ENCODE results near the gene ZNF276. TPM values are rescaled to one million over a fixed set of nuclear protein-coding genes. Genes with fewer than 3 reads are reported as not detected.

The ZNF276 gene
- polyA plus RNA-seq, 3 donors: 2.2 to 54.5 (median 3.2) TPM

- H3K4me3 Mint-ChIP-seq: no peak overlapping the region
- no peaks in the 10 kb centered on the region for H3K9me3 Mint-ChIP-seq
- WGBS (ENCODE audit: insufficient coverage): 26% methylated on average over 15 of the region's 18 CpGs
- intact Hi-C loops (cut with micrococcal nuclease): no loop called here
- no peak overlapping the region for H3K4me2 ChIP-seq (replicated peaks; ENCODE audit: extremely low read depth, low read length, poor library complexity, severe bottlenecking)
- no peaks in the 10 kb centered on the region for H3K9me3 ChIP-seq (replicated peaks in 1 of 2; ENCODE audit: control insufficient read depth in 1 of 2, insufficient read depth in 1 of 2, low read length in 2 of 2)
- H3K4me1 ChIP-seq (ENCODE audit: control insufficient read depth in 1 of 2, insufficient read depth in 2 of 2, low read length in 2 of 2): peaks cover 14 to 24% of the 10 kb centered on the region in 2 donors
- peaks cover 28 to 48% of the 10 kb centered on the region in 2 donors for H3K36me3 Mint-ChIP-seq
- peak in 1 of 3 donors; percentile 8 for DNase-seq
- peaks cover 41 to 46% of the 10 kb centered on the region in 2 donors for H3K36me3 ChIP-seq (replicated peaks in 1 of 2; ENCODE audit: control insufficient read depth in 1 of 2, insufficient read depth in 2 of 2, low read length in 2 of 2)
- H2AFZ ChIP-seq (ENCODE audit: insufficient read depth, low read depth, low read length, poor library complexity, severe bottlenecking): no peak overlapping the region
- H3K27me3 ChIP-seq (ENCODE audit: control insufficient read depth in 2 of 2, insufficient read depth in 2 of 2, low read length in 2 of 2): no peaks in the 10 kb centered on the region
- no peak overlapping the region for H3K27ac ChIP-seq (ENCODE audit: low read depth in 1 of 2, low read length in 2 of 2)
- TF ChIP-seq CTCF (IDR thresholded peaks at IDR 0.05): no peak
- no peak overlapping the region for H3K4me3 ChIP-seq (replicated peaks in 1 of 3; ENCODE audit: low read depth in 2 of 3, low read length in 3 of 3)
- no peak overlapping the region for H3K9ac ChIP-seq (ENCODE audit: insufficient read depth, low read length, poor library complexity, severe bottlenecking)
- peaks cover 0 to 7% (median 3%) of the 10 kb centered on the region in 3 donors for H3K27me3 Mint-ChIP-seq (ENCODE audit: low read depth in 3 of 3)
- H4K20me1 ChIP-seq (ENCODE audit: insufficient read depth, low read length): peaks cover 53% of the 10 kb centered on the region
- peaks cover 4% of the 10 kb centered on the region for H3K79me2 ChIP-seq (ENCODE audit: insufficient read depth, low read length)
- no peak overlapping the region for H3K27ac Mint-ChIP-seq
- H3K4me1 Mint-ChIP-seq: peaks cover 7% of the 10 kb centered on the region
These were observed 24.6 kb upstream of the ZNF276 start for GRCh38 chr16:89696670-89697128.

GRCh38 chr16:89697161-89697615 is 24.1 kb upstream of the ZNF276 start:
- Histone ChIP-seq H2AFZ (ENCODE audit: insufficient read depth, low read depth, low read length, poor library complexity, severe bottlenecking) (no peak overlapping the region), H3K27ac (ENCODE audit: low read depth in 1 of 2, low read length in 2 of 2) (no peak overlapping the region), H3K9me3 (replicated peaks in 1 of 2; ENCODE audit: control insufficient read depth in 1 of 2, insufficient read depth in 1 of 2, low read length in 2 of 2) (no peaks in the 10 kb centered on the region), H3K27me3 (ENCODE audit: control insufficient read depth in 2 of 2, insufficient read depth in 2 of 2, low read length in 2 of 2) (no peaks in the 10 kb centered on the region), H3K4me1 (ENCODE audit: control insufficient read depth in 1 of 2, insufficient read depth in 2 of 2, low read length in 2 of 2) (peaks cover 18 to 28% of the 10 kb centered on the region in 2 donors), H3K4me3 (replicated peaks in 1 of 3; ENCODE audit: low read depth in 2 of 3, low read length in 3 of 3) (no peak overlapping the region), H3K9ac (ENCODE audit: insufficient read depth, low read length, poor library complexity, severe bottlenecking) (no peak overlapping the region), H4K20me1 (ENCODE audit: insufficient read depth, low read length) (peaks cover 53% of the 10 kb centered on the region), H3K4me2 (replicated peaks; ENCODE audit: extremely low read depth, low read length, poor library complexity, severe bottlenecking) (no peak overlapping the region), H3K36me3 (replicated peaks in 1 of 2; ENCODE audit: control insufficient read depth in 1 of 2, insufficient read depth in 2 of 2, low read length in 2 of 2) (peaks cover 36 to 41% of the 10 kb centered on the region in 2 donors), H3K79me2 (ENCODE audit: insufficient read depth, low read length) (peaks cover 4% of the 10 kb centered on the region)
- WGBS (ENCODE audit: insufficient coverage): 95% methylated on average over 16 of the region's 19 CpGs
- Mint-ChIP-seq H3K4me1 (peaks cover 8% of the 10 kb centered on the region), H3K36me3 (peaks cover 28 to 43% of the 10 kb centered on the region in 2 donors), H3K4me3 (no peak overlapping the region), H3K27me3 (ENCODE audit: low read depth in 3 of 3) (peaks cover 0 to 7% (median 3%) of the 10 kb centered on the region in 3 donors), H3K9me3 (no peaks in the 10 kb centered on the region), H3K27ac (no peak overlapping the region)
- intact Hi-C loops (cut with micrococcal nuclease): no loop called here
- DNase-seq: peak in 1 of 3 donors; percentile 6
- no peak for TF ChIP-seq CTCF (IDR thresholded peaks at IDR 0.05)

Measured in CD14-positive monocyte (primary cell).